Upper lobe of left lung (tissue), 6 donors: ENCODE data around the gene OGFOD1. TPM values are rescaled to one million over a fixed set of nuclear protein-coding genes. Genes with fewer than 3 reads are reported as not detected.
A peak's percentile ranks its signal among the peaks of the same experiment; 100 is the strongest.

ENCODE experiments used
- ATAC-seq, 2 donors: fragments of 200-7000 bp; cut with Tn5 transposase; one replicate each; pipeline ENCODE4 v1.9.1; 2022; ENCODE audit warnings: mild to moderate bottlenecking in 2 of 2, moderate library complexity in 2 of 2; ENCODE audit not compliant: low FRiP score in 2 of 2
- DNase-seq, 2 donors: peaks; one replicate each; pipeline ENCODE4 v3.0.0-alpha.2; 2019 to 2020
- H3K27ac ChIP-seq, 4 donors: fragments of 200-600 bp; sonication (generic); one replicate each; pipeline ENCODE4 v1.5.1; 2016 to 2019
- H3K27me3 ChIP-seq, 4 donors: fragments of 200-600 bp; sonication (generic); one replicate each; pipeline ENCODE4 v1.5.1; 2017 to 2019
- H3K36me3 ChIP-seq, 4 donors: fragments of 200-600 bp; sonication (generic); one replicate each; pipeline ENCODE4 v1.5.1; 2016 to 2019
- H3K4me1 ChIP-seq, 4 donors: fragments of 200-600 bp; sonication (generic); one replicate each; pipeline ENCODE4 v1.5.1; 2018 to 2019
- H3K4me3 ChIP-seq, 4 donors: fragments of 200-600 bp; sonication (generic); one replicate each; pipeline ENCODE4 v1.5.1; 2017 to 2019; ENCODE audit warnings: mild to moderate bottlenecking in 2 of 4, moderate library complexity in 1 of 4
- H3K9me3 ChIP-seq, 4 donors: fragments of 200-600 bp; sonication (generic); one replicate each; pipeline ENCODE4 v1.5.1; 2018 to 2019
- CTCF ChIP-seq, 6 experiments: fragments of 450-650 bp in 4 of 6; fragments of 200-600 bp in 2 of 6; sonication (generic) in 2 of 6; IDR thresholded peaks; one replicate each; pipeline ENCODE4 v1.5.1; 2016 to 2019; ENCODE audit warnings: antibody characterized with exemption in 6 of 6
- EP300 ChIP-seq, 4 donors: sonication (generic); formaldehyde crosslinking; IDR thresholded peaks; one replicate each; pipeline ENCODE4 v1.5.1; 2017; ENCODE audit warnings: antibody characterized with exemption in 4 of 4, control low read depth in 2 of 4
- POLR2A ChIP-seq, 4 donors: fragments of 450-650 bp; IDR thresholded peaks; one replicate each; pipeline ENCODE4 v1.5.1; 2016 to 2017; ENCODE audit warnings: antibody characterized with exemption in 4 of 4, mild to moderate bottlenecking in 2 of 4
- POLR2AphosphoS5 ChIP-seq, 2 donors: sonication (generic); formaldehyde crosslinking; IDR thresholded peaks; one replicate each; pipeline ENCODE4 v1.5.1; 2017; ENCODE audit warnings: antibody characterized with exemption in 2 of 2
- WGBS, 2 donors: methylation state at CpG; one replicate each; pipeline ENCODE4 v1.1.5; 2017 to 2018; 5-methylcytosine and 5-hydroxymethylcytosine counted together
- total RNA-seq, 6 donors: library from RNA; depleted of rRNA in 4 of 6; stranded (reverse); fragments of >200 nt in 4 of 6; gene quantifications; one replicate each; pipeline versions ENCODE4 v1.1.0 to v1.2.1, GENCODE V29; 2016 to 2021
- donor health status: DM: no; HTN: no; CAD: no; lungs with moderate emphysema.
- donor health status: DM: no; HTN: yes; CAD: no; lungs with severe emphysema.

Gene OGFOD1
- total RNA-seq, 6 donors from 2014 or later: 19.8 to 72.3 (median 29.7) TPM

GRCh38 chr16:56510544-56510943 is 59.2 kb downstream of the OGFOD1 start:
- no peak for TF ChIP-seq CTCF (IDR thresholded peaks at IDR 0.05)
- no peak for TF ChIP-seq POLR2AphosphoS5 (IDR thresholded peaks at IDR 0.05)
- no peak for TF ChIP-seq POLR2A (IDR thresholded peaks at IDR 0.05)
- TF ChIP-seq EP300 (IDR thresholded peaks at IDR 0.05): no peak
- peaks cover 10 to 55% (median 29%) of the 10 kb centered on the region in 4 donors for H3K36me3 ChIP-seq
- ATAC-seq (no peak), DNase-seq (no peak)
- no peak overlapping the region for H3K27ac ChIP-seq
- H3K9me3 ChIP-seq: no peaks in the 10 kb centered on the region
- peaks cover 0 to 16% (median 9%) of the 10 kb centered on the region in 4 donors for H3K4me1 ChIP-seq
- WGBS, 2 donors: 86 to 89% methylated on average over 2 of the region's 2 CpGs
- H3K4me3 ChIP-seq: no peak overlapping the region
- H3K27me3 ChIP-seq: no peaks in the 10 kb centered on the region

DNA sequence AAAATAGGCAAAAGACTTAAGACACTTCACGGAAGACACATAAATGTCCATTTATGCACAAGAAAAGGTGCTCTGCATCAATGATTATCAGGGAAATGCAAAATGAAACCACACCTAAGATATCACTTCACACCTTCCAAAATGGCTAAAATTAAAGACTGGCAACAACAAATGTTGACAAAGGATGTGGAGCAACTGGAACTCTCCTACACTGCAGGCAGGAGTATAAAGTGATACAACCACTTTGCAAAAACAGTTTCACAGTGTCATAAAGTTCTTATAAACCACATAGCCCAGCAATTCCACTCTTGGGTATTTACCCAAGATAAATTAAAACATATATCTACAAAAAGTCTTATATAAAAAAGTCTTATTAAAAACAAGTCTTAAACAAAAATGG is 60.7 kb downstream of the OGFOD1 start:
- Histone ChIP-seq H3K36me3 (peaks cover 10 to 42% (median 25%) of the 10 kb centered on the region in 4 donors), H3K9me3 (no peaks in the 10 kb centered on the region), H3K27ac (no peak overlapping the region), H3K27me3 (no peaks in the 10 kb centered on the region), H3K4me3 (no peak overlapping the region), H3K4me1 (peaks cover 2 to 18% (median 9%) of the 10 kb centered on the region in 4 donors)
- 100% methylated on average over 1 of the region's 1 CpG for WGBS, 2 donors
- ATAC-seq: no peak
- no peak for TF ChIP-seq CTCF (IDR thresholded peaks at IDR 0.05)
- TF ChIP-seq POLR2AphosphoS5 (IDR thresholded peaks at IDR 0.05): no peak
- TF ChIP-seq EP300 (IDR thresholded peaks at IDR 0.05): no peak
- no peak for TF ChIP-seq POLR2A (IDR thresholded peaks at IDR 0.05)
- DNase-seq: no peak

DNA sequence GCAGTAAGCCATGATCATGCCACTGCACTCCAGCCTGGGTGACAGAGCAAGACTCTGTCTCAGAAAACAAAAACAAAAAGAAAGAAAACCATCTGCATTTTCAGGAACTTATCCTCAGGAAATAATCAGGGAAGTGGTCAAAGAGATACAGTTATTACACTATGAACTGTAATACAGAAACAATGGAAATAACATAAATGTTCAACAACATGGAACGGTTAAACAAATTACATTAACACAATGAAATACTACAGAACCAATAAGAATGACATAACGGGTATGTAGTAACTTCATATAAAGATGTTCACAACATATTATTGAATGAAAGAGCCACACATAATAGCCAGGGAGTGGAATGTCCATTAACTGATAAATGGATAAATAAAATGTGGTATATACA is 61.7 kb downstream of the OGFOD1 start:
- H3K27me3 ChIP-seq: no peaks in the 10 kb centered on the region
- H3K36me3 ChIP-seq: peaks cover 10 to 32% (median 20%) of the 10 kb centered on the region in 4 donors
- peaks cover 9 to 18% (median 9%) of the 10 kb centered on the region in 4 donors for H3K4me1 ChIP-seq
- WGBS, 2 donors: 78 to 86% methylated on average over 2 of the region's 2 CpGs
- no peak overlapping the region for H3K4me3 ChIP-seq
- ATAC-seq (no peak), DNase-seq (no peak)
- no peaks in the 10 kb centered on the region for H3K9me3 ChIP-seq
- TF ChIP-seq POLR2A (IDR thresholded peaks at IDR 0.05) (no peak), CTCF (IDR thresholded peaks at IDR 0.05) (no peak), POLR2AphosphoS5 (IDR thresholded peaks at IDR 0.05) (no peak), EP300 (IDR thresholded peaks at IDR 0.05) (no peak)
- no peak overlapping the region for H3K27ac ChIP-seq

- Histone ChIP-seq H3K27me3 (no peaks in the 10 kb centered on the region), H3K27ac (peak overlapping the region in 1 of 4 donors; percentile 24), H3K36me3 (peaks cover 7 to 23% (median 13%) of the 10 kb centered on the region in 4 donors), H3K9me3 (no peaks in the 10 kb centered on the region), H3K4me1 (peaks cover 11 to 24% (median 15%) of the 10 kb centered on the region in 4 donors), H3K4me3 (no peak overlapping the region)
- ATAC-seq (peak in 1 of 2 donors; percentile 79), DNase-seq (peak in 1 of 2 donors; percentile 57)
- WGBS, 2 donors: 38 to 53% methylated on average over 3 of the region's 3 CpGs
- TF ChIP-seq EP300 (IDR thresholded peaks at IDR 0.05): no peak
- TF ChIP-seq CTCF (IDR thresholded peaks at IDR 0.05): peak; percentile 31 to 72 (median 56)
Observed at GRCh38 chr16:56513972-56514371, 62.6 kb downstream of the OGFOD1 start.

- TF ChIP-seq POLR2A (IDR thresholded peaks at IDR 0.05): no peak
- TF ChIP-seq CTCF (IDR thresholded peaks at IDR 0.05): no peak
- Histone ChIP-seq H3K4me1 (peaks cover 15 to 28% (median 18%) of the 10 kb centered on the region in 4 donors), H3K9me3 (no peaks in the 10 kb centered on the region), H3K36me3 (peaks cover 0 to 14% (median 9%) of the 10 kb centered on the region in 4 donors), H3K4me3 (no peak overlapping the region), H3K27ac (no peak overlapping the region), H3K27me3 (no peaks in the 10 kb centered on the region)
- DNase-seq (no peak), ATAC-seq (no peak)
- 84 to 87% methylated on average over 3 of the region's 3 CpGs for WGBS, 2 donors
Observed at GRCh38 chr16:56514845-56515244, 63.5 kb downstream of the OGFOD1 start.
